HG03378 (cell line): Measurements from ENCODE around the gene NLRC5.
A peak's percentile ranks its signal among the peaks of the same experiment; 100 is the strongest.

Experiments
- ATAC-seq: cut with Tn5 transposase; IDR thresholded peaks from one replicate; pipeline ENCODE4 v1.9.1; 2021; ENCODE audit warnings: mild to moderate bottlenecking, moderate library complexity; ENCODE audit not compliant: unreplicated experiment

Gene NLRC5

DNA sequence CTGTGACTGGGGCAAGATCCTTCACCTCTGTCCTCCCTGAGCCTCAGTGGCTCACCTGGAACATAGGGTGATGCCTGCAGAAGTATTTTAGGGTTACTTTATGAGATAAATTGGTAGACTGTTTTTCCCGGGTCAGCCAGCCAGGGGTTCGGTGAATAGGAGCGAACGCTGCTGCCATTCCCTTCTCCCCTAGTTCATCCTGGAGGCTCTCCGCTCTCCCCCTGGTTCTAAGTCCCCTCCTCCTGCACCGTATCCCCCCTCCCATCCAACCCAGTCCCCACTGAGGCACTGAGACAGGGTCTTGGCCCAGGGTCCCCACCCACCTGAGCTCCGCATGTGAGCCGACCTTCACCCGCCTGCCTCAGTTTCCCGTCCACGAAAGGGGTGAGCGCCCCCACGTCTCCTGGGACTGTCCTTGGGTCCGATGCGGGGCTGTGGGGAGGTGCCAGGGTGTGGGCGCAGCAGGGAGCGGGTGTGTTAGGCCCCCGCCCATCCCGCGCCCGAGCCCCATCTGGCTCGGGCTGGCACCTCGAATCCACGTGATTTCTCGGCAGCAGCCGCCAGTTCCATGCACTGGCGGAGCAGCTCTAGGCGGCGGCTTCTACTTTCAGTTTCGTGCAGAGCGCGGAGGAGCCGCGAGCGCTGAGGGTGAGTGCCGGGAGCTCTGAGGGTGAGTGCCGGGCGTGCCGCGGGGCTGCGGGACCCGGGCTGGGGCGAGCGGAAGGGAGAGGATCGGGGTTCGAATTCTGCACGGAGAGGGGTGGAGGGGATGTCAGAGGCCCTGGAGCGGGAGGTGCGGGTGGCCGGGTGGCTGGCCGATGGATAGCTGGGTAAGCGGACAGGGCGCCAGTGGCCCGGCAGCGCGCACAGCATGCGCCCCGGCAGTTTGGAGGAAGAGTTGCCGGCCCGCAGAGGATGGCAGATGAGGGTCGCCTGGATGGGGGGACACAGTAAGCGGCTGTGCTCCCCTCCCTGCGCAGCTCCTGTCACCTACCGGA is at the start of gene NLRC5:
Gene NLRC5 (plus strand): TSS at position 610 of the 998 bp plus-strand sequence. CDS start 31,156 bp downstream, outside the sequence.
- peak; percentile 50 for ATAC-seq

DNA sequence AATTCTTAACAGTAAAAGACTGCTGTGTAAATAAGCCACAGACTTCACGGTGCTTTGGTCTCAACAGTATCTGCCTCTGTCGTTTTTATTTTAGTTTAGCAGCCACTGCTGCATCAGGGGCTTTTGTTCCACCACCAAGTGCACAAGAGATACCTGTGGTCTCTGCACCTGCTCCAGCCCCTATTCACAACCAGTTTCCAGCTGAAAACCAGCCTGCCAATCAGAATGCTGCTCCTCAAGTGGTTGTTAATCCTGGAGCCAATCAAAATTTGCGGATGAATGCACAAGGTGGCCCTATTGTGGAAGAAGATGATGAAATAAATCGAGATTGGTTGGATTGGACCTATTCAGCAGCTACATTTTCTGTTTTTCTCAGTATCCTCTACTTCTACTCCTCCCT is 49.6 kb upstream of the NLRC5 start:
- ATAC-seq = no peak

GRCh38 chr16:56941092-56941491 is 48.3 kb upstream of the NLRC5 start:
- ATAC-seq = no peak

- ATAC-seq = no peak
These were observed 47.5 kb upstream of the NLRC5 start for GRCh38 chr16:56941856-56942331.

DNA sequence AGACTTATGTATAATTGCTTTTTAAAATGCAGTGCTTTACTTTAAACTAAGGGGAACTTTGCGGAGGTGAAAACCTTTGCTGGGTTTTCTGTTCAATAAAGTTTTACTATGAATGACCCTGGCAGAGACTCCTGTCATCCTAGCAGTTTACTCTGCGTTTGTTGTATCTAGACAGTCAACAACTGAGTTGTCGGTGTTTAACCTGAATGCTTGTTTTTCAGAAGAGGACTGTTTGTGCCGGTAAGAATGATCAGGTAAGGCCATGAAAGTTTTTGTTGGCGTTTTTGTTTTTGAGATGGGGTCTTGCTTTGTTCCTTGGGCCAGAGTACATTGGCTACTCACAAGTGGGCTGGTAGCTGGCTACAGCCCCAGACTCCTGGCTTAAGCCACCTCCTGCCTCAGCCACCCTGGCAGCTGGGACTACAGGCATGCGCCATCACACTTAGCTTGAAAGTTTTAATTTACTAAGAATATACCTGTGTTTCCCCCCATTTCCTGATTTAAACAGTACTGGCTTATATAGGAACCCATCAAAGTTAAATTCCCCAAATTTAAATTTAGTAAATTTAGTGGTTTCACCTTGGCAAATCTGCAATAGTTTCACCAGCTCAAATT is 45.5 kb upstream of the NLRC5 start:
- ATAC-seq = no peak

GRCh38 chr16:56944954-56945839 is 44.2 kb upstream of the NLRC5 start:
- peak; percentile 41 for ATAC-seq

GRCh38 chr16:56945847-56946527 is 43.4 kb upstream of the NLRC5 start:
- no peak for ATAC-seq

- ATAC-seq = no peak
These were observed 42.4 kb upstream of the NLRC5 start for GRCh38 chr16:56946767-56947603.

GRCh38 chr16:56947604-56947995 is 41.8 kb upstream of the NLRC5 start:
- ATAC-seq = no peak

DNA sequence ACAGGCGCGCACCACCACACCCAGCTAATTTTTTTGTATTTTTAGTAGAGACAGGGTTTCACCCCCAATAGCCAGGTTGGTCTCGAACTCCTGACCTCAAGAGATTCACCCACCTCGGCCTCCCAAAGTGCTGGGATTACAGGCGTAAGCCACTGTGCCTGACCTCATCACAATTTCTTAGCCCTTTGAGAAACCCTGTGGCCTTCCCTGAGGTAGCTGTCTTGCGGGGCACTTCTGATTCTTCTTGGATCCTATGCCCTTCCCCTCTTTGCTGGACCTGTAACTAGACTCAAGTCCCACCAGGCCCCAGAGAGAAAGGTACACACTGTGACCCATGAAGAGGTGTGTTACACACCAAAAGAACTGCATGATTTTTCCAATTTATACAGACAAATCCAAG is 41.1 kb upstream of the NLRC5 start:
- no peak for ATAC-seq

DNA sequence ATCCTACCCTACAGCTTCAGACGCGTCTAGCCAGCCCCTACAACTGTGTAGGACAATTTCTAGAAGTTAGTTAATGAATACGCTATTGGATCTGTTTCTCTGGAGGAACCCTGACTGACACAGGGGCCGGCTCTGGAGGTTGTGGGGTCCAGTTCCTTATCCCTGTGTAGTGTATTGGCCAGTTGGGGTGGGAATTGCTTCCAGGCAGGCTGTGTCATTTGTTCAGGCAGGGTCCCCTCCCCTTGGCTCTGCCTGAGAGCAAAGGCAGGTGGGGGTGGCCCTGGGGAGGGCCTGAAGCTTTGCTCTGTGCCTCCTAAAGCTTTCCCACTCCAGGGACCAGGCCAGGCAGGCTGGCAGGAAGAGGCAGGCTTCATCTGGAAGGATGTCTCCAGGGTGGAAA is 39.3 kb upstream of the NLRC5 start:
- no peak for ATAC-seq

- ATAC-seq = no peak
These were observed 38.9 kb upstream of the NLRC5 start for GRCh38 chr16:56950455-56950854.

DNA sequence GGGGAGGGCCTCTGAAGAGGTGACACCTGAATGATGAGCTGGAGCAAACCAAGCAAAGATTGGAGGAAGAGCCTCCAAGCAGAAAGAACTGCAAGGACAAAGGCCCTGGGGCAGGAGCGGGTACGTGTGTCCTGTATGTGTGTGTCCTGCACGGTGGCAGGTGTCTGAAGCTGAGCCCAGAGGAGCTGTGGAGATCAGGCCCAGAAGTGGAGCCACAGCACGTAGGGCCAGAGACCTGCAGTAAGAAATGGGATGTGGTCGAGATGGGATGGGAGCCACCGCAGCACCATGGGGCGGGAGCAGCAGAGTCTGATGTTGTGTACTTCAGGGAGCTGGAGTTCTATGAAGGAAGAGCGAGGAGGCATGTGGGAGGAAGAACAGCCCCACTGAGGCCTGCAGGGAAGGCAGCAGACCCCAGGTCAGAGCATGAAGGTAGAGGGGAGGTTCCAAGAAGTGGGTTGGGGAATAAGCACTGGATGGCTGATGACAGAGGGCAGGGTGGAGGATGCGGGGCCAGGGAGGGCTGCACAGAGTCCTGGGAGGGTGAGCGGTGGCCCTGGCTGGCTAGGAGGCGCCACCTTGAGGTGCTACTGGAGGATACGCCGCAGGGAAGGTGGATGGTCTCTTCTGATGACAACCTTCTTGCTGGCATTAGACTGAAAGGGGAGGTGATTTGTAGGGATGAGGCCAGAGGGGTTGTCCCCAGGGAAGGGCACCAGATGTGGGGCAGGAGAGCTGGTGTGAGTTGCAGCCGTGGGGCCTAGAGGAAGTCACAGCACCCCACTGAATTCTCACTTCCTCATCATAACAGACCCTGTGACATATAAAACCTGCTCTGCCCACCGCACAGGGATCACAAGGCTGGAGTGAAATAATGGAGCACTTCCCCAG is 38.2 kb upstream of the NLRC5 start:
- peak; percentile 52 for ATAC-seq

DNA sequence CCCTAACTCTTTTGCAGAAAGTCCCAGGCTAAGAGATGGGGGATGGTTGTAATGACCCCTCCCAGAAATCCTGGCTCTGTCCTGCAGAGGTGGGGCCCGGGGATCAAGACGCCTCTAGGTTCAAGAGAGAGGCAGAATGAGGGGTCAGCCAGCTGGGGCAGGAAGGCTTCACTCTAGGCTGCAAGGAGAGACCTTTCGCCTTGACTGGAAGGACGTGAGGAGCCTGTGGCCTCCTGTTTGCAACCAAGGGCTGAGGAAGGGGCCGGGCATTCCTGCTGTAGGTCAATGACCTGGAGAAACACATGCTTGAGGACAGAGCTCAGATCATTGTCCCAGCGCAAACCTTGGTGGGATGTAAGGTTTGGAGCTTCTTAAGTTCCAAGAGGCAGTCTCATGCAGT is 36.4 kb upstream of the NLRC5 start:
- ATAC-seq = no peak

DNA sequence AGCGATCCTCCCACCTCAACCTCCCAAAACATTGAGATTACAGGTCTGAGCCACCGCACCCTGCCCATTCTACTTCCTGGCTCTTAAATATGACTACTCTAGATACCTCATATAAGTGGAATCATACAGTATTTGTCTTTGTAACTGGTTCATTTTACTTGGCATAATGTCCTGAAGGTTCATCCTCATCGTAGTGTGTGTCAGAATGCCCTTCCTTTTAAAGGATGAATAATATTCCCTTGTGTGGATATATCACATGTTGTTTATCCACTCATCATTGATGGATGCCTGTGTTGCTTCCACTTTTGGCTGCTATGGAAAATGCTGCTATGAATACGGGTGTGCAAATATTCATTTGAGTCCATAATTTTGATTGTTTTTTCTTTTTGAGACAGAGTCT is 33.3 kb upstream of the NLRC5 start:
- ATAC-seq = no peak

- ATAC-seq = no peak
These were observed 32.6 kb upstream of the NLRC5 start for GRCh38 chr16:56956756-56957155.

- ATAC-seq = no peak
These were observed 28.6 kb upstream of the NLRC5 start for GRCh38 chr16:56960681-56961281.

- ATAC-seq = no peak
These were observed 28.0 kb upstream of the NLRC5 start for GRCh38 chr16:56961386-56961785.
